GM21619 (cell line): ENCODE results near the gene PAEP.
"Not testable (repeated sequence)": the region's sequence is repeated elsewhere in the genome, so short reads cannot be mapped to it uniquely, and the experiment has no call there.

Experiments
- ATAC-seq: cut with Tn5 transposase; IDR thresholded peaks from one replicate; pipeline ENCODE4 v1.9.1; 2021; ENCODE audit not compliant: unreplicated experiment

Gene PAEP

DNA sequence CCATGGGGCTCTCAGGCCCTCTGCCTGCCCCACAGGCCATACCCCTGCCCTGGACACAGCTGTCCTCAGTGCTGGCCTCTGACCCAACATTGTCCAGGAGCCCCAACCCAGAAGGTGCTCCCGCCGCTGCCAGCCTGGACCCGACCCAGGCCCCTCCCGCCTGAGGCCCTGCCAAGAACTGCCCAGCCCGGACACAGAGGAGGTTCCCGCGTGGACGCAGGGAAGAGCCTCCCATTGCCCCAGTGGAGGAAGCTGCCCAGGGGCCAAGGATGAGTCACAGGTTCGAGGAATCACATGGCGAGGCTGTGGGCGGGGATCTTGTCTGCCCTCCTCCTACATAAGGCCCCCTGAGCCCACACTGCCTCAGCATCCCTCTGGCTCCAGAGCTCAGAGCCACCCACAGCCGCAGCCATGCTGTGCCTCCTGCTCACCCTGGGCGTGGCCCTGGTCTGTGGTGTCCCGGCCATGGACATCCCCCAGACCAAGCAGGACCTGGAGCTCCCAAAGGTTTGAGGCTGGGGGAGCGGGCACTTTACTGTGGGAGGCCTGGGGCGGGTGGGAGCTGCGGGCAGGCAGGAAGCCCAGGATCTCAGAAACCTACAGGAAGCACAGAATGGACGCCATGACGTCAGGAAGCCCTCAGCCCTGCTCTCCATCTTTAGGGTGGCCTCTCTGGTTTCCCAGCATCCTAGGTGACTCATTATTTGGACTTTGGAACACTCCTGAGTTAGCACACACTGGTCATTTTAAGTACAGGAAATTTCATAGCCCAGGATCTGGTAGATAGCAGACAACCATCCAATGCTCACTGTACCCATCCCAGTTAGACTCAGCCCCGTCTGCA, at the start of gene PAEP:
Gene PAEP (plus strand): TSS at position 366 of the 844 bp plus-strand sequence.
- ATAC-seq, result no peak

DNA sequence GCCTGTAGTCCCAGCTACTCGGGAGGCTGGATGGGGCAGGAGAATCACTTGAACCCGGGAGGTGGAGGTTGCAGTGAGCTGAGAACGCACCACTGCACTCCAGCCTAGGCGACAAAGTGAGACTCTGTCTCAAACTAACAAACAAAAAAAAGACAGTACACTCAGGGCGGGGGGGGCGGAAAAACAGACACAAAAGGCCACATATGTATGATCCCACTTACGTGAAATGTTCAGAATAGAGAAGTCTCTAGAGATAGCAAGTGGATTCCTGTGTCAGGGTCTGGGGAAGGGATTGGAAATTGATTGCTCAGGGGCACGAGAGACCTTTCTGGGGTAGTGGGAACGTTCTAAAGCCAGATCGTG, 49.3 kb upstream of the PAEP start:
- no peak for ATAC-seq

DNA sequence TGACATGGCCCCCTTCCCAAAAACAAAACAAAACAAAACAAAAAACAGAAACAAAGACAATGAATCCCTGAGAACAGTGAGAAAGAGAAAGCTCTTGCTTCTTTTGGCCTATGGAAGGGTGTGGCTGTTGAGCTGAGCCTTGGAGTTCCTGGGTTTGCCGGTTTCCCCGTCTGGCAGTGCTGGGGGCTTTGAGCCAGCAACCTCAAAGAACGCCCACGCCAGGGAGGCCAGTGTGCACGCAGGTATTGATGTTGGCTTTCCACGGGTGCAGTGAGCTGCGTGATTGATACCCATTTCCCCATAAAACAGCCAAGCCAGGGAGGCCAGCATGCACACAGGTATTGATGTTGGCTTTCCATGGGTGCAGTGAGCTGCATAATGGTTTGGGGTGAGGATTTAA, 48.7 kb upstream of the PAEP start:
- ATAC-seq, result no peak

GRCh38 chr9:135513351-135513846, 48.2 kb upstream of the PAEP start:
- ATAC-seq, result no peak

DNA sequence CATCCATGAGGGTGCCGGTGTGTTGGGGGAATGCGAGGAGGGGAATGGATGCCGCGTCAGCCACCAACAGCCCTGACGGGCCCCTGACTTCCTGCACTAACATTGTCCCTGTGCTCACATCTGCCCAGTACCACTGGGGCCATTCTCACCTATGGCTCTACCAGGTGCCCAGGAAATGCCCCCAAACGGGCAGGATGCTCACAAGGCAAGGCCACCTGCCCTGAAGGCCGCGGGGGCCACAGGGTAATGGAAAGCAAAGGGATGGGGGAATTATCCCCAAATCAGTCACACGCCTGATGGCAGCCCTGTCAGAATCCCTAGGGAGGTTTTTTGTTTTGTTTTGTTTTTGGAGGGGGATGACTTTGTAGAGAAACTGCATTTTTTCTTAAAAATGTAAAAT, 47.6 kb upstream of the PAEP start:
- not testable (repeated sequence) for ATAC-seq

- no peak for ATAC-seq
Measured at GRCh38 chr9:135514342-135515082, 47.0 kb upstream of the PAEP start.

DNA sequence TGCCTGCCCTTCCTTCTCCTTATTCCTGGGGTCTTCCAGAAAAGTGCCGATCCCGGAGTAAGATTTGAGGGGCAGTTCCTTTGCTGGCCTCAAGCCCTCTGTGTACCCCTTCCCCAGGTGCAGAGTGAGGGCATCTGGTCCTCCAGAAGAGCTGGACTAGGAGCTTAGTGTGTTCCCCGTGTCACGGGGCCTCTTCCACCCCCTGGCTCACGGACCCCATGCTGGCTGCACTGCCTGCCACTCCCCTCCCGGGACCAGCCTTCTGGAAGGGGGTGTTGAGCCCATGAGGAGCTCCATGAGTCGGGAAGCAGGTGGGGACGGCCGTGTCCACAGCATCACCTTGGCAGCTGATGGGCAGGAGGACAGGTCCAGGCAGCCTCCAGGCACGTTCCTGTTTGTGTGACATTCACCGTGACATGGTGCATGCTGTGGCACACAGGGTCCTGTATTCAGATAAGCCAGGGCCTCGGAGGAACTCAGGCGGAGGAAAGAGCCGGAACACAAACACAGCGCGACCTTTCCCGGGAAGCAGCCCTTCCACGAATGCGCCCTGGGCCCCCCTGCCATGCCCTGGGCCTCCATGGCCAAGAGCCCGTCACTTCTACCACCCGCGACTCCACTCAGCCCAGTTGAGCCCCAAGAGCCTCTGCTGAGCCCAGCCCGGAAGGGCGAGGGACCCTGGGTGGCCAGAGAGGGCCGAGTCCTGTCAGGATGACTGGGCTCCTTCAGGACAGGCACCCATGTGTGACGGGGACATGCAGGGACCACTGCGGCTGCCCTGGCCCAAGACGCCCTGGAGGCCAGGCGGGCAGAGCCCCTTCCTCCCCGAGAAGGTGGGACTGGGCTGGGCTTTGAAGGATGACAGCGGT, 46.2 kb upstream of the PAEP start:
- ATAC-seq, result no peak

DNA sequence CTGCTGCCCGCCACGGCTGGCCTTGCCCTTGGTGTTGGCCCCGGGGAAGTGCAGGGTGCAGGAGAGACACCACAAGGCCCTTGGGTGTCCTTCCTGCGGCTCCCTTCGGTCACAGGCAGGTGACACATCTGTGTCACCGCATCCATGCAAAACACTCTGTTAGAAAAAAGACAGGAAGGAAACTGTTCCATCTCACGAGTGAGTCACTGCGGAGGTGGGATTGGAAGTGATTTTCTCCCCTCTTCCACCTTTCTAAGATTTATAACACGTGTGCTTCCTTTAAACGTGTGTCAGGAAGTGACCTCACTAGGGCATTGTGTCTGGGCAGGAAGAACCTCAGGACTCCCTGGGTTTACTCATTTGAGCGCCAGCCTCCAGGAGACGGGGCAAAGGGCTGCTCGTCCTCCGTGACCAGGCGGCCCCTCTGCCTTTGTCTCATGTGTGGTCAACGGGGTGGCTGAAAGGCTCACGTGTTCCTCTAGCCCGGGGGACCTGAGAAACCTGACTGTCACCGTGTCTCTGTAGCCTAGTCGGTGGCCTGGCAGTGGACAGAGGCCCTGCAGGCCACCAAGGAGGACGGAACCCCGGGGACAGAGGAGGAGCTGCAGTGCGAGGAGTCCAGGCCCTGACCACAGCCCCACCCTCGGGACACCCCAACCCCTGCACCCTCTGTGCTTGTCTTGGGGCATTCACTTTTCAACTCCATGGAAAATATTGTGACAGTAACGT, 45.3 kb upstream of the PAEP start:
- no peak for ATAC-seq

DNA sequence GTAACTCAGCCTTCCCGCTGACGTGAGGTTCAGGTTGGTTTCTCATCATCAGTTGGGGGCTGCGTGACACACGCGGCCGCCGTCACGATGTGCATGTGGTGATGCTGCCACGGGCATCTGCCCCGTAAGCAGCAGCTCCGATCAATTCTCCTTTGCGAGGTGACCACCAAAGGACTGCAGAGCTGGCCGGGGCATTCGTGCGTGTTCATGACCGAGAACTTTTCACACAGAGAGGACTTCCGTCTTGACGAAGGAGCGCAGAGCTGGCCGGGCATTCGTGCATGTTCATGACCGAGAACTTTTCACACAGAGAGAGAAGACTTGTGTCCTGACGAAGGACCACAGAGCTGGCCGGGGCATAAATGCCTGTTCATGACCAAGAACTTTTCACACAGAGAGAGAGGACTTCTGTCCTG, 44.1 kb upstream of the PAEP start:
- no peak for ATAC-seq

GRCh38 chr9:135519179-135519971, 42.2 kb upstream of the PAEP start:
- ATAC-seq, result no peak

GRCh38 chr9:135520916-135521607, 40.5 kb upstream of the PAEP start, which contains the start of gene LCN1:
Gene LCN1 (plus strand): TSS chr9:135521440. CDS start chr9:135521498, 58 bp downstream.
- ATAC-seq, result no peak

DNA sequence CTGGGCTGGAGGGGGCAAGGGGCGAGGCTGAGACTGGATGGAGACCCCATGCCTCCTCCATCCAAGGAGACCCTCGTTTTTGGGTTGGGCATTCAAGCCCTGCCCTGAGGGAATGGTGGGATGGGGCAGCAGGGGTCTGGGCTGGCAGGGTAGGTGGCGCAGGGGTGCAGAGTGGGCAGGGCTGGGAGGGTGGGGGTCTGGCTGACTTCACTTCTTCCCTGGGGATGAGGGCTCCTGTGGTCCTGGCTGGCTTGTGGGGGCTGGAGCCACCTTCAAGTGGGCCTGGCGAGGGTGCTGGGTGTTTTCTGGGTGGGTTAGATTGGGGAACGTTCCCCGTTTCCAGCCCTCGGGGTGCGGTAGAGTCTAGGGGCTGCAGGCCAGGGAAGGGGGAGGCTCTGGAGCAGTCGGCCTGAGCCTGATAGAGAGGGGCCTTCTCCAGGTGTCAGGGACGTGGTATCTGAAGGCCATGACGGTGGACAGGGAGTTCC, 39.9 kb upstream of the PAEP start:
- no peak for ATAC-seq

- ATAC-seq, result no peak
Measured at GRCh38 chr9:135522137-135522877, 39.2 kb upstream of the PAEP start.

DNA sequence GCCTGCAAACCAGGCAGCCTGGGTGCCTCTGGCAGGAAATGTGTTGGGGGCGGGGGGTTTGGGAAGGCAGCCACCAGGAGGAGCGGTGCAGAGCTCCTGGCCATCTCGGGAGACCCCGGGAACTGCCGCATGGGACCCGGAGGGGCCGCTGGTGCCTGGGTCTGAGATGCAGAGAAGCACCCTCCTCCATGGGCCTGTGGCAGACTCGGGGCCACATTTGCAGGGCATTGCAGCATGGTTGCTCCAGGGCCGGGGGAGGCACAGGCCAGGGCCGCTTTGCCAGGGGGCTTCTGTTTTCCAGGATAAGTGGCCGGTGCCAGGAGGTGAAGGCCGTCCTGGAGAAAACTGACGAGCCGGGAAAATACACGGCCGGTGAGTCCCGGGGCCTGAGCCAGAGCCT, 38.6 kb upstream of the PAEP start:
- ATAC-seq, result no peak

DNA sequence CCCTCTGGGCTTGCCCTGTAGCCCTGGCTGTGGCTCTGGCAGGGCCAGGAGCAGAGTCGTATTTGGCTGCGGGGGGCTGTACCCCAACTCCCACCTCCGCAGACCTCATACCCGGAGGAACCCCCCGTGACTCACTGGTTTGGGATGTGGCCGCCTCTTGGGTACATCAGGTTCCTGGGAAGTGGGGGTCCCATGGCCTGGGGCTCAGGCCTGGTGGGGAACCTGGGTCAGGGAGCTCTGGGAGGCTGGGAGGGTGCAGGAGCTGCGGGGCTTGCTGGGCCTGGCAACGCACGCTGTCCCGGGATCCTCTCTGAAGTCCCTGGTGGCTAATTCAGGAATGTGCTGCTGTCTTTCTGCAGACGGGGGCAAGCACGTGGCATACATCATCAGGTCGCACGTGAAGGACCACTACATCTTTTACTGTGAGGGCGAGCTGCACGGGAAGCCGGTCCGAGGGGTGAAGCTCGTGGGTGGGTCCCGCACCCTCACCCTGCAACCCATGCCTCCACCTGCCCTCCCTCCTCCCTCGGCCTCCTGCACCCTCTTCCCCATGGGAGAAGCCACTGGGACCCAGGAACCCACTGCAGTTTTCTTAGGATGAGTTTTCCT, 37.9 kb upstream of the PAEP start:
- no peak for ATAC-seq

GRCh38 chr9:135524130-135524861, 37.3 kb upstream of the PAEP start:
- ATAC-seq, result no peak
